Fibroblast of the aortic adventitia (primary cell): Measurements from ENCODE around the gene CLSTN2. TPM values are rescaled to one million over a fixed set of nuclear protein-coding genes. Genes with fewer than 3 reads are reported as not detected.

Experiments
- DNase-seq: peaks from one replicate; pipeline ENCODE4 v3.0.0-alpha.2; 2010; ENCODE audit warnings: low read depth
- H3K4me3 ChIP-seq: 2 replicates; pipeline ENCODE4 v1.5.1; 2011; ENCODE audit warnings: low read depth, mild to moderate bottlenecking, control low read depth, low read length, moderate library complexity
- CTCF ChIP-seq: IDR thresholded peaks from 2 replicates; pipeline ENCODE4 v1.5.1; 2011; ENCODE audit warnings: mild to moderate bottlenecking, low read length, control low read depth, inconsistent platforms; ENCODE audit not compliant: insufficient read depth
- total RNA-seq: library from RNA; depleted of rRNA; stranded (reverse); fragments of >200 nt; gene quantifications from 2 replicates; pipeline ENCODE4 v1.2.3, GENCODE V29; 2012; ENCODE audit warnings: low replicate concordance

Gene CLSTN2
- total RNA-seq, 1 donor, result 3.2 TPM

- TF ChIP-seq CTCF, result no peak
- DNase-seq, result no peak
- no peak overlapping the region for H3K4me3 ChIP-seq
These were observed 96.2 kb downstream of the CLSTN2 start for GRCh38 chr3:140031170-140031569.

GRCh38 chr3:140034058-140034457 lies 99.1 kb downstream of the CLSTN2 start:
- no peak for DNase-seq
- no peak for TF ChIP-seq CTCF
- no peak overlapping the region for H3K4me3 ChIP-seq

- H3K4me3 ChIP-seq, result no peak overlapping the region
- TF ChIP-seq CTCF, result no peak
- DNase-seq, result no peak
These were observed 100.9 kb downstream of the CLSTN2 start for GRCh38 chr3:140035871-140036270.

GRCh38 chr3:140050396-140050795 lies 115.4 kb downstream of the CLSTN2 start:
- H3K4me3 ChIP-seq, result no peak overlapping the region
- no peak for TF ChIP-seq CTCF
- no peak for DNase-seq

GRCh38 chr3:140051019-140051957 lies 116.3 kb downstream of the CLSTN2 start:
- H3K4me3 ChIP-seq, result no peak overlapping the region
- TF ChIP-seq CTCF, result peak; percentile 4
- no peak for DNase-seq

- TF ChIP-seq CTCF, result no peak
- DNase-seq, result no peak
- H3K4me3 ChIP-seq, result no peak overlapping the region
These were observed 118.1 kb downstream of the CLSTN2 start for GRCh38 chr3:140052771-140053702.
